GM19035 (cell line): Measurements from ENCODE around the gene GMPPB.
"Not testable (repeated sequence)": the region's sequence is repeated elsewhere in the genome, so short reads cannot be mapped to it uniquely, and the experiment has no call there.

Experiments
- ATAC-seq: cut with Tn5 transposase; IDR thresholded peaks from one replicate; pipeline ENCODE4 v1.9.1; 2021; ENCODE audit not compliant: unreplicated experiment

Gene GMPPB

GRCh38 chr3:49714728-49715550, 8.8 kb downstream of the GMPPB start:
- no peak for ATAC-seq

GRCh38 chr3:49713336-49714105, 10.2 kb downstream of the GMPPB start:
- ATAC-seq = no peak

- ATAC-seq = no peak
Measured at GRCh38 chr3:49712631-49713317, 11.0 kb downstream of the GMPPB start.

GRCh38 chr3:49712166-49712565, 11.6 kb downstream of the GMPPB start:
- ATAC-seq = no peak

- ATAC-seq = no peak
Measured at GRCh38 chr3:49711489-49711888, 12.3 kb downstream of the GMPPB start.

- ATAC-seq = no peak
Measured at GRCh38 chr3:49709852-49710251, 13.9 kb downstream of the GMPPB start.

- ATAC-seq = no peak
Measured at GRCh38 chr3:49707113-49707480, 16.7 kb downstream of the GMPPB start.

GRCh38 chr3:49706456-49707112, 17.2 kb downstream of the GMPPB start:
- ATAC-seq = no peak

- no peak for ATAC-seq
Measured at GRCh38 chr3:49705390-49705960, 18.3 kb downstream of the GMPPB start.

- no peak for ATAC-seq
Measured at GRCh38 chr3:49704629-49705028, 19.1 kb downstream of the GMPPB start.

GRCh38 chr3:49703956-49704355, 19.8 kb downstream of the GMPPB start:
- no peak for ATAC-seq

- ATAC-seq = peak; percentile 75
Measured at GRCh38 chr3:49703443-49703927, 20.3 kb downstream of the GMPPB start.

GRCh38 chr3:49702672-49703071, 21.1 kb downstream of the GMPPB start:
- no peak for ATAC-seq

GRCh38 chr3:49701388-49702077, 22.2 kb downstream of the GMPPB start:
- ATAC-seq = no peak

GRCh38 chr3:49700453-49701128, 23.2 kb downstream of the GMPPB start:
- ATAC-seq = no peak

- ATAC-seq = no peak
Measured at GRCh38 chr3:49700014-49700413, 23.7 kb downstream of the GMPPB start.

GRCh38 chr3:49699281-49699979, 24.3 kb downstream of the GMPPB start:
- no peak for ATAC-seq

GRCh38 chr3:49695350-49696015, 28.3 kb downstream of the GMPPB start:
- ATAC-seq = not testable (repeated sequence)
